ENCODE measurements around the gene UBE2H. TPM values are rescaled to one million over a fixed set of nuclear protein-coding genes. Genes with fewer than 3 reads are reported as not detected.
"Not testable (repeated sequence)": the region's sequence is repeated elsewhere in the genome, so short reads cannot be mapped to it uniquely, and the experiment has no call there.

The UBE2H gene
- total RNA-seq, 6 donors from 2014 or later: 60.5 to 138 (median 65.4) TPM

DNA sequence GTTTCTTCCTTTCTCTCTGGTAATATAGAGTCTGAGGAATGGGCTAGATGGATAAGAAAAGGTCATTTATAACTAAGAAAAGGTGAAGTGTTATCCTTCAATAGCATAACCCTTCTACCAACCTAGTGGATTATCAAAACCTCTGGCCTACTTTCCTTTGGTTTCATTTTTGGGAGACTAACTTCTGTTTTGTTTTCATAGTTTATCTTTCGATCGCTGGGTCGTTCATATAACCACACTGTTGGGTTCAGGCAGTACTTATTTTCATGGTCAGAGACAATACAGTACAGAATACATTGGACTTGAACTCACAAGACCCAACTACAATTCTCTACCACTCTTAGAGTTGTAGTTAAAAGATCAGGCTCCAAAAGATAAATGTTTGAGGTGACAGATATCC lies 86.5 kb downstream of the UBE2H start:
- WGBS, 2 donors: 64 to 73% methylated on average over 3 of the region's 3 CpGs
- no peak for TF ChIP-seq CTCF (IDR thresholded peaks at IDR 0.05)
- TF ChIP-seq EP300 (IDR thresholded peaks at IDR 0.05): no peak
- TF ChIP-seq POLR2A (IDR thresholded peaks at IDR 0.05): no peak
- TF ChIP-seq POLR2AphosphoS5 (IDR thresholded peaks at IDR 0.05): no peak
- no peaks in the 10 kb centered on the region for H3K27me3 ChIP-seq
- H3K4me3 ChIP-seq: no peak overlapping the region
- DNase-seq: no peak
- peak overlapping the region in 2 of 4 donors; percentile 46 to 61 for H3K27ac ChIP-seq
- H3K36me3 ChIP-seq: peaks cover 0 to 3% (median 0%) of the 10 kb centered on the region in 4 donors
- no peaks in the 10 kb centered on the region for H3K9me3 ChIP-seq
- H3K4me1 ChIP-seq: peaks cover 24 to 45% (median 39%) of the 10 kb centered on the region in 4 donors
- no peak for ATAC-seq (ENCODE audit: low FRiP score in 2 of 2)

GRCh38 chr7:129865925-129866201 lies 86.9 kb downstream of the UBE2H start:
- peak overlapping the region in 2 of 4 donors; percentile 46 to 61 for H3K27ac ChIP-seq
- no peak for TF ChIP-seq EP300 (IDR thresholded peaks at IDR 0.05)
- no peak for TF ChIP-seq POLR2A (IDR thresholded peaks at IDR 0.05)
- TF ChIP-seq POLR2AphosphoS5 (IDR thresholded peaks at IDR 0.05): no peak
- no peak for TF ChIP-seq CTCF (IDR thresholded peaks at IDR 0.05)
- H3K4me3 ChIP-seq: no peak overlapping the region
- H3K36me3 ChIP-seq: no peaks in the 10 kb centered on the region
- ATAC-seq (ENCODE audit: low FRiP score in 2 of 2) (no peak), DNase-seq (no peak)
- no peaks in the 10 kb centered on the region for H3K9me3 ChIP-seq
- WGBS, 2 donors: 80% methylated on average over 1 of the region's 1 CpG; no CpG with 5 or more reads in 1 of the 2 donors
- peaks cover 28 to 47% (median 43%) of the 10 kb centered on the region in 4 donors for H3K4me1 ChIP-seq
- no peaks in the 10 kb centered on the region for H3K27me3 ChIP-seq

DNA sequence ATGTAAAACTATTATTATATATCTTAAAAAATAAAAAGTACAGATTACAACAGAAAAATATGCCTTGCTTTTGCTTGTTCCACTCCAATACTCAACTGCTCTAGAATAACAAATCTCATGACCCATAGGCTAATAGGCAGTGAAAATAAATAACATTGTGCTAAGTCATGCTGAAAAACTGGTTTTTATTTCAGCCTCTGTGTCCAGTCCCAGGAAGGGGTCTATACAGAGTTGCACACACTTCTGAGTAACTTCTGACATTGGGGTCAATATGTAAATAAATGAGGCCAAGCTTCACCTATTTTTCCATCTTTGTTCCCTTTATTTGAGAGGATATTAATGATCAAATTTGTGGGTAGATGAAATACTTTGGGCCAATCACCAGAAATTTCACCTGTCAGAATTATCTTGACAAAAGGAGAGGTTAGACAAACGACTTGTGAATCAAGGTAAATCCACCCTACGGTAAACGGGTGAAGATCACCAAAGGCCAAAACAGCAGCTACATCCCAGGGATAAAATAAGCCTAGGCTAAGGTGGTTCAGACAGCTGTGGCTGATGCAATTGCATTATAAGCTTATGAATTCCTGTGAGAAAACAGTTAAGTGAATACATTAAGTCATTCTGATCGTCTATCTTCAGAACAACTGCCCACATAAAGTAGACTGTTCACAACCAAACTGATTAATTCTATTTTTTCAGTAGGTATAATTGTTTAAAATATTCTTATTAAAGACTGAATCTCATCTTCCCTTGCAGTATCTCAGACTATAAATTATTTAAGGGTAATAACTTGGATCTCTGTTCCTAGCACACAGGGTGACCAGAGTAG lies 87.5 kb downstream of the UBE2H start:
- DNase-seq (no peak), ATAC-seq (ENCODE audit: low FRiP score in 2 of 2) (no peak)
- Histone ChIP-seq H3K4me3 (no peak overlapping the region), H3K9me3 (no peaks in the 10 kb centered on the region), H3K27me3 (no peaks in the 10 kb centered on the region), H3K27ac (peak overlapping the region in 2 of 4 donors; percentile 46 to 61), H3K36me3 (no peaks in the 10 kb centered on the region), H3K4me1 (peaks cover 28 to 52% (median 49%) of the 10 kb centered on the region in 4 donors)
- TF ChIP-seq EP300 (IDR thresholded peaks at IDR 0.05) (no peak), POLR2AphosphoS5 (IDR thresholded peaks at IDR 0.05) (no peak), CTCF (IDR thresholded peaks at IDR 0.05) (no peak), POLR2A (IDR thresholded peaks at IDR 0.05) (no peak)
- WGBS, 2 donors: 88 to 91% methylated on average over 4 of the region's 4 CpGs

GRCh38 chr7:129864676-129865075 lies 88.1 kb downstream of the UBE2H start:
- Histone ChIP-seq H3K4me1 (peaks cover 33 to 56% (median 54%) of the 10 kb centered on the region in 4 donors), H3K27ac (peak overlapping the region in 3 of 4 donors; percentile 46 to 61 (median 58))
- H3K36me3 ChIP-seq; DNase-seq; ATAC-seq (ENCODE audit: low FRiP score in 2 of 2); H3K9me3 ChIP-seq; H3K4me3 ChIP-seq; H3K27me3 ChIP-seq: not testable (repeated sequence)
- 92 to 96% methylated on average over 8 of the region's 8 CpGs for WGBS, 2 donors

- H3K27ac ChIP-seq: peak overlapping the region in 3 of 4 donors; percentile 30 to 61 (median 58)
- TF ChIP-seq POLR2AphosphoS5 (IDR thresholded peaks at IDR 0.05) (no peak), EP300 (IDR thresholded peaks at IDR 0.05) (no peak), POLR2A (IDR thresholded peaks at IDR 0.05) (no peak), CTCF (IDR thresholded peaks at IDR 0.05) (no peak)
- DNase-seq (no peak), ATAC-seq (ENCODE audit: low FRiP score in 2 of 2) (peak; percentile 71 to 79)
- no peak overlapping the region for H3K4me3 ChIP-seq
- no peaks in the 10 kb centered on the region for H3K9me3 ChIP-seq
- peaks cover 40 to 62% (median 60%) of the 10 kb centered on the region in 4 donors for H3K4me1 ChIP-seq
- 40 to 54% methylated on average over 3 of the region's 3 CpGs for WGBS, 2 donors
- no peaks in the 10 kb centered on the region for H3K27me3 ChIP-seq
- no peaks in the 10 kb centered on the region for H3K36me3 ChIP-seq
Observed at GRCh38 chr7:129864042-129864441, 88.7 kb downstream of the UBE2H start.

Data from upper lobe of left lung (tissue), 6 donors.